Muscle layer of colon (tissue), 2 donors: ENCODE measurements around the gene DPEP2NB.

Experiments
- H3K27ac ChIP-seq: one replicate; pipeline ENCODE4 v1.7.0; 2013; ENCODE audit warnings: low read depth, mild to moderate bottlenecking, low read length, moderate library complexity
- H3K27me3 ChIP-seq, 2 donors: one replicate each; pipeline ENCODE4 v1.7.0; 2013; ENCODE audit warnings: low read length in 2 of 2, mild to moderate bottlenecking in 2 of 2; ENCODE audit not compliant: insufficient read depth in 2 of 2, control insufficient read depth in 1 of 2
- H3K36me3 ChIP-seq: one replicate; pipeline ENCODE4 v1.7.0; 2013; ENCODE audit warnings: mild to moderate bottlenecking, low read length; ENCODE audit not compliant: insufficient read depth
- H3K4me1 ChIP-seq: one replicate; pipeline ENCODE4 v1.7.0; 2013; ENCODE audit warnings: mild to moderate bottlenecking, low read length; ENCODE audit not compliant: insufficient read depth
- H3K4me3 ChIP-seq, 2 donors: one replicate each; pipeline ENCODE4 v1.7.0; 2013; ENCODE audit warnings: low read length in 2 of 2, low read depth in 1 of 2, mild to moderate bottlenecking in 1 of 2, moderate library complexity in 1 of 2
- H3K9ac ChIP-seq: one replicate; pipeline ENCODE4 v1.7.0; 2013; ENCODE audit warnings: low read length
- H3K9me3 ChIP-seq: one replicate; pipeline ENCODE4 v1.7.0; 2013; ENCODE audit warnings: mild to moderate bottlenecking, low read length
- donor health status: abdominal sarcoma.
- donor health status: Adenocarcinoma of cecum.

DPEP2NB gene, protein sequence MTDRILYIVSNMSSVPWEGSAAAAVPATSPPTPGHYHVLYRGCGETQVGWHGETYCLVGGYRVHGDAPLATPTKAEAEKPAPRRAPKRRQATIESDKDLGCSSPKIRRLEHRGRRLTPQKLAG

GRCh38 chr16:68015681-68016080, at the start of gene DPEP2NB:
Gene DPEP2NB (minus strand): TSS chr16:68015911. CDS start chr16:68015770, 141 bp downstream.
- H3K36me3 ChIP-seq: no peaks in the 10 kb centered on the region
- H3K27me3 ChIP-seq: no peaks in the 10 kb centered on the region
- H3K4me1 ChIP-seq: no peaks in the 10 kb centered on the region
- no peak within 1 kb of the TSS for H3K9ac ChIP-seq
- no peak within 1 kb of the TSS for H3K4me3 ChIP-seq
- no peak within 1 kb of the TSS for H3K27ac ChIP-seq
- H3K9me3 ChIP-seq: no peaks in the 10 kb centered on the region

DNA sequence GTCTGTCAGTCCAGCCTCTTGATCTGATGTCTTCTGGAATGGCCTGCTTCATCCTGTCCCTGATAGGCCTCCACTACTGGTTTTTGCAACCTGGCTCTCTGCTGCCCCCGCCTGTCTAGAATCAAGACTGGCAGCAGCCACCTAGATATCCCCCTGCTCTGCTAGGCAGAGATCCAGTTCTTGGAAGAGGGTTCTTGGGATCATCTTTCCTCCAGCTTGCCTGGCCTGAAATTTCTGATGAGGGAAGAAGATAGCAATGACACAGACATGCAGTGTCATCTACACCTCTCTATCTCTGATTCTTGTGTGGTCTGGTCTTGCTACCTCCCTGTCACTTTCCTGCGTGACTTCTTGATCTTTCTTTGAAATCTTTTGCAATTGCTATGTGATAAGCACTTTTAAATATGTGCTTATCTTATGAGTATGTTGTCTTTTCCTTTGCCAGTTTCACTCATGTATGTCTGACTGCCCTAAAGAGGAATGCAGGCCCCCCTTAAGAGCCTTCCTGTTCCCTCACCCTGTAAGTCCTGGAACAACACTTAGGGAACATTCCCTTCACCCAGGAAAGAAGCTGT, 49.2 kb upstream of the DPEP2NB start:
- Histone ChIP-seq H3K4me3 (no peak overlapping the region), H3K9me3 (no peaks in the 10 kb centered on the region), H3K4me1 (peaks cover 12% of the 10 kb centered on the region), H3K9ac (no peak overlapping the region), H3K27ac (no peak overlapping the region), H3K27me3 (no peaks in the 10 kb centered on the region), H3K36me3 (no peaks in the 10 kb centered on the region)

DNA sequence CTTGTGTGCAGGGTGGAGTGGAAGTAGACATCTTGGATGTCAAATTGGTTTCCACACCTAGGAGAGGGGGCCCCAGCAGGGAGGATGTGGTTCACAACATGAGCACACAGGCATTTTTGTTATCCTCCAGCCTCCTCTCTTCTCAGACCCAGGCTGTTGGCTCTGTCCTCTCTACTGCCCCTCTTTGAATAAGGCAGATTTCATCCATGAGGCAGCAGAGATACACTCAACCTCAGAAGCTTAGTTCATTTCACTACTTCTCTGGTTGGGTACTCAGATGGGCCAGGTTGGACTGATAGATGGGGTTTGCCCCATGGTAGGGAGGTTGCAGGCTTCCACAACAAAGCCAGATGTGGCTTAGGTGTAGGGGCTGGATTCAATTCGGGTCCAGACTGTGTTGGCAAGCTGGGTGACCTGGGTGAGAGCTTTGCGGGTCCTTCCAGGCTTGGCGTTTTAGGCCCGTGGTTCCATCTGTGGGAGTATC, 47.2 kb upstream of the DPEP2NB start:
- no peak overlapping the region for H3K27ac ChIP-seq

GRCh38 chr16:68061396-68061795, 45.7 kb upstream of the DPEP2NB start:
- H3K27ac ChIP-seq: no peak overlapping the region
- H3K9ac ChIP-seq: no peak overlapping the region
- H3K36me3 ChIP-seq: no peaks in the 10 kb centered on the region
- peaks cover 6% of the 10 kb centered on the region for H3K4me1 ChIP-seq
- H3K4me3 ChIP-seq: no peak overlapping the region
- no peaks in the 10 kb centered on the region for H3K9me3 ChIP-seq
- H3K27me3 ChIP-seq: no peaks in the 10 kb centered on the region

More for the DNA sequence above, 47.2 kb upstream of the DPEP2NB start:
- H3K9me3 ChIP-seq: no peaks in the 10 kb centered on the region
- H3K27me3 ChIP-seq: no peaks in the 10 kb centered on the region
- H3K9ac ChIP-seq: no peak overlapping the region
- H3K4me3 ChIP-seq: no peak overlapping the region
- H3K36me3 ChIP-seq: no peaks in the 10 kb centered on the region
- H3K4me1 ChIP-seq: peaks cover 8% of the 10 kb centered on the region

- no peaks in the 10 kb centered on the region for H3K9me3 ChIP-seq
- H3K4me1 ChIP-seq: peaks cover 4% of the 10 kb centered on the region
- no peak overlapping the region for H3K9ac ChIP-seq
- H3K27me3 ChIP-seq: no peaks in the 10 kb centered on the region
- peaks cover 5% of the 10 kb centered on the region for H3K36me3 ChIP-seq
- no peak overlapping the region for H3K27ac ChIP-seq
- no peak overlapping the region for H3K4me3 ChIP-seq
Measured at GRCh38 chr16:68059804-68060203, 44.1 kb upstream of the DPEP2NB start.

GRCh38 chr16:68055395-68055794, 39.7 kb upstream of the DPEP2NB start:
- Histone ChIP-seq H3K9ac (no peak overlapping the region), H3K27me3 (no peaks in the 10 kb centered on the region), H3K9me3 (no peaks in the 10 kb centered on the region), H3K27ac (no peak overlapping the region), H3K4me1 (no peaks in the 10 kb centered on the region), H3K36me3 (peaks cover 13% of the 10 kb centered on the region), H3K4me3 (no peak overlapping the region)

DNA sequence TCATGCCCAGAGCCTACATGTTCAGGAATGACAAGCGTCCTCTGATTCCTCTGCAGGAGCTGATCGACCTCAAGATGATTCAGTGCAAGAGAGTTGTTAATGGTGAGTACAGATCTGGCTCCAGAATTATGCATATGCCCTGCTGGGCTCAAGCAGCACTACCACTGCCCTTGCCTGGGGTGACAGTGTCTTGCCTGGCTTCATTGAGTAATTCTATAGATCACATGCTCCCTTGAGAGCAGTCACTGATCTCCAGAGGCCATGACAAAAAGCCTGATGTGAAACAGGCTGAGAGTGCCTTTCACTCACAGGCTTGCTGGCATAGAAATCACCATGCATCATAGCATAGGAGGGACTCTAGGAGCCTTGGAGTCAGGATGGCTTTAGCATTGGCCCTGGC, 33.7 kb upstream of the DPEP2NB start:
- Histone ChIP-seq H3K27ac (no peak overlapping the region), H3K4me1 (no peaks in the 10 kb centered on the region), H3K27me3 (no peaks in the 10 kb centered on the region), H3K9me3 (no peaks in the 10 kb centered on the region), H3K9ac (no peak overlapping the region), H3K36me3 (peaks cover 17% of the 10 kb centered on the region), H3K4me3 (no peak overlapping the region)

DNA sequence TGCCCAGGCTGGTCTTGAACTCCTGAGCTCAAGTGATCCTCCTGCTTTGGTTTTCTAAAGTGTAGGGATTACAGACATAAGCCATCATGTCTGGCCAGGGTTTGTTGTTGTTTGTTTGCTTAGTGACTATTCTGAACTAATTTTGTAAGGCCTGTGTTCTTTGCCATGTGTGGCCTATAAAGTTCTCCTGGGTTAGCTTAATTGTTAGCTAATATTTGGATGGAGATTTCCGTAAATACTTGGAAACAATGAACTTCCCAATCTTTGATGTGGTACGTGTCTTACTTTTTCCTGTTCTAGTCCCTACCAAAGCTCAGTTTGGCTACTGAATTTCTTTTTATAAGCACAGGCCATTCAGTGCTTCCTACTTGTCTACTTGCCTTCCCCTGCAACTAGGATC, 32.3 kb upstream of the DPEP2NB start:
- no peak overlapping the region for H3K27ac ChIP-seq
- no peaks in the 10 kb centered on the region for H3K4me1 ChIP-seq
- H3K4me3 ChIP-seq: no peak overlapping the region
- no peak overlapping the region for H3K9ac ChIP-seq
- no peaks in the 10 kb centered on the region for H3K27me3 ChIP-seq
- H3K9me3 ChIP-seq: no peaks in the 10 kb centered on the region
- H3K36me3 ChIP-seq: peaks cover 9% of the 10 kb centered on the region

- Histone ChIP-seq H3K9me3 (no peaks in the 10 kb centered on the region), H3K27ac (no peak overlapping the region), H3K9ac (no peak overlapping the region), H3K36me3 (peaks cover 9% of the 10 kb centered on the region), H3K4me1 (no peaks in the 10 kb centered on the region), H3K27me3 (no peaks in the 10 kb centered on the region), H3K4me3 (no peak overlapping the region)
Measured at GRCh38 chr16:68046106-68046505, 30.4 kb upstream of the DPEP2NB start.

DNA sequence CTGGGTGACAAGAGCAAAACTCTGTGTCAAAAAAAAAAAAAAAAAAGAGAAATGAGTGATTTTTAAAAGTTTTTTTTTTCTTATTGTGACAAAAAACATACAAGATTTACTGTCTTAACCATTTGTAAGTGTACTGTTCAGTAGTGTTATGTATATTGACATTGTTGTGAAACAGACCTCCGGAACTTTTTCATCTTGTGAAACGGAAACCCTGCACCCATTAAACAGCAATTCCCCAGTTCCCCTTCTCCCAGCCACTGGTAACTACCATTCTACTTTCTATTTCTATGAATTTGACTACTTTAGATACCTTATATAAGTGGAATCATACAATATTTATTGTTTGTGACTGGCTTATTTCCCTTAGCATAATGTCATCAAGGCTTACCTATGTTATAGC, 26.1 kb upstream of the DPEP2NB start:
- Histone ChIP-seq H3K9me3 (no peaks in the 10 kb centered on the region), H3K27me3 (no peaks in the 10 kb centered on the region), H3K9ac (no peak overlapping the region), H3K36me3 (no peaks in the 10 kb centered on the region), H3K4me3 (no peak overlapping the region), H3K4me1 (no peaks in the 10 kb centered on the region), H3K27ac (no peak overlapping the region)

DNA sequence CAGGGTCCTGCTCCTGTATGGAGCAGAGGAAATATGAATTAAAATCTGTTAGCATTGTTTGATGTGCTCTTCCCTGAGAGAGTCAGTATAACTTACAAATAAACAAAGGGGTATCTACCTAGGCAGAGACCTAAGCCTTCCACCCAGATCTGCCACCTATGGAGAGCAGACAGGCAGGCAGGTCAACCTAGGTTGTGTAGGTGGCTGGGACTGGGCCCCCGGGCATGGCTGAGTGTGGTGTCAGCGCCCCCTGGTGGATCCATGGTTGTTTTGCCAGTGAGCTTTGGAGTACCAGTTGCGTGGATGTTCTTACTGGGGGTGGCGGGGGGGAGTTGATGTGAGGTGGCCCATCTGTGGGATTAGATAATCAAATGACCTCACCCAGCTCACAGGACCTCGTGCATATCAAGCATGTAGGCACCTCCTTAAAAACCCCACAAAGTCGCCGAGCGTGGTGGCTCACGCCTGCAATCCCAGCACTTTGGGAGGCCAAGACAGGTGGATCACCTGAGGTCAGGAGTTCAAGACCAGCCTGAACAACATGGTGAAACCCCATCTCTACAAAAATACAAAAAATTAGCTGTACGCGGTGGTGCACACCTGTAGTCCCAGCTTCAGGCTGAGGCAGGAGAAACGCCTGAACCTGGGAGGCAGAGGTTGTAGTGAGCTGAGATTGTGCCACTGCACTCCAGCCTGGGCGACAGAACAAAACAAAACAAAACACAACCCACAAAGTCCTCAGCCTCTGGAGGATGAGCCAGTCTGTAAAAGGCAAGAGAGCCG, 25.0 kb upstream of the DPEP2NB start:
- no peaks in the 10 kb centered on the region for H3K4me1 ChIP-seq
- H3K27me3 ChIP-seq: no peaks in the 10 kb centered on the region
- no peak overlapping the region for H3K9ac ChIP-seq
- H3K9me3 ChIP-seq: no peaks in the 10 kb centered on the region
- no peaks in the 10 kb centered on the region for H3K36me3 ChIP-seq
- H3K4me3 ChIP-seq: no peak overlapping the region
- no peak overlapping the region for H3K27ac ChIP-seq
